Measurements from ENCODE around the gene MFRP. TPM values are rescaled to one million over a fixed set of nuclear protein-coding genes. Genes with fewer than 3 reads are reported as not detected.

Gene MFRP
- total and polyA plus RNA-seq, 10 donors, result 0.02 to 0.16 (median 0.03) TPM; not detected in 6

DNA sequence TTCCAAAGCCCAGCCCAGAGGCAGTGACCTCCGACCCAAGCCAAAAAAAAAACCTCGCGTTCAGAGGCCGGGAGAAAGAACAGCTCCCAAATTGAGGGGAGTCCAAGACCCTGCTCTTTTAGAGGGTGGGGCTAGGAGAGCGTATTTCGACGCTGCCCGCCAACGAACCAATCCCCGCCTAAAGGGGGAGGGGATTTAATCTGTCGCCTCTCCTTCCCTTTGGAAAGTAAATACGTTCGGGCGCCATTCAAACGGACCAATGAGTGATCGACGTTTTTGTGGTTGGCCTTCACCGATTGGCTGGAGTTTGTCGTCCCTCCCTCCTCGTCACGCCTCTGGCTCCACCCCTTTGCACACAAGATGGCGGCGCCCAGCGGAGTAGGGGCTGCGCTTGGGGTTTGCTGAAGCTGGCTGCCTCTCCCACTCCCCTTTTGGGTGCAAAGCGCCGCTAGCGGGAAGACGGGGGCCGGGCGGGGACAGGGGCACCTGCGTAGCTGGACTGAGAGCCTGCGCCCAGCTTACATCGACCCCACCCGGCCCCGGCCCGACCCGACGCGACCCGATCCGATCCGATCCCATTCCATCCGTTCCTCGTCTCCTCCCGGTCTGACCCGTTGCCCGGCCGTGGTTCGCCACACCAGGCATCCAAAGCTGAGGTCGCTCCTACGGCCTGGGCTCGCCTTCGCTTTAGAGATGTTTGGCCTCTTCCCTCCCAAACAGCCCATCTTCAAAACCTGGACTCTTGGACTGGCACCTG, 12.2 kb downstream of the MFRP start, which contains the start of gene RNF26:
Gene RNF26, plus strand, starts transcription at position 354 of the 757 bp plus-strand sequence. CDS start 596 bp downstream, outside the sequence.
- 0 to 1% (median 0%) methylated on average over 42 to 54 of the region's 54 CpGs for WGBS, 5 donors

DNA sequence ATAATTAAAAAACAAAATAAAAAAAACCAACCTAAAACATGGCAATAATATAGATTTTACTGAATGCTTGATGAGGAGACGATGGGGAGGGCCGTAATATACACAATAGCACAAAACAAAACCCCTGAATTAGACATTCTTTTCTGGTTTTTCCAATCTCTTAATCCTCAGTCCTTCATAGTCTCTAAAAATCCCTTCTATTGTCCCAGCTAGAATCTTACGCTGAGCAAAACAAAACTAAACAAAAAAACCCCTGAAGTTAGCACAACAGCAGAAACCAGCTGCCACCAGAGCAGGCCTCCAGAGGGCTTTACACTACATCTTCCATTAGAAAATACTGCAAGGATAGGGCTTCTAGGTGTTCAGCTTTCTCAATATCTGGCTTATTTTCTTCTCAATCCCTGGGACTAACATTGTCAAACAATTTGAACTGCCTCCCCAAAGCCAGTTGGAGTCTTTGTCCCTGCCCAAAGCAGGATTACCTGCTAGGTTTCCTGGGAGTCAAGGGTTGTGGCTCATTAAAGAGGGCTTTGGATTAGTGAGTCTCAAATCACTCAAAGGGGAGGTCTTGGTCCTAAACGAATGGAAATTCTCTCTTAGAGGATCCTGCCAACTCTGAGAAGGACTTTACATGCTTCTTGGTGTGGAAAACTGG, 14.3 kb downstream of the MFRP start:
- H3K4me3 ChIP-seq, result no peak overlapping the region
- WGBS, 5 donors, result 78 to 84% (median 82%) methylated on average over 4 of the region's 4 CpGs
- H3K4me1 ChIP-seq, result peaks cover 10 to 46% (median 28%) of the 10 kb centered on the region in 6 donors
- H3K36me3 ChIP-seq, result peaks cover 0 to 16% (median 8%) of the 10 kb centered on the region in 6 donors
- no peak for DNase-seq
- H3K27ac ChIP-seq, result no peak overlapping the region
- intact Hi-C loops (cut with DNase I; ENCODE audit: low total_unique reads), result no loop called here
- no peaks in the 10 kb centered on the region for H3K9me3 ChIP-seq
- no peak for TF ChIP-seq POLR2A (IDR thresholded peaks at IDR 0.05)
- TF ChIP-seq, protein P1, sequence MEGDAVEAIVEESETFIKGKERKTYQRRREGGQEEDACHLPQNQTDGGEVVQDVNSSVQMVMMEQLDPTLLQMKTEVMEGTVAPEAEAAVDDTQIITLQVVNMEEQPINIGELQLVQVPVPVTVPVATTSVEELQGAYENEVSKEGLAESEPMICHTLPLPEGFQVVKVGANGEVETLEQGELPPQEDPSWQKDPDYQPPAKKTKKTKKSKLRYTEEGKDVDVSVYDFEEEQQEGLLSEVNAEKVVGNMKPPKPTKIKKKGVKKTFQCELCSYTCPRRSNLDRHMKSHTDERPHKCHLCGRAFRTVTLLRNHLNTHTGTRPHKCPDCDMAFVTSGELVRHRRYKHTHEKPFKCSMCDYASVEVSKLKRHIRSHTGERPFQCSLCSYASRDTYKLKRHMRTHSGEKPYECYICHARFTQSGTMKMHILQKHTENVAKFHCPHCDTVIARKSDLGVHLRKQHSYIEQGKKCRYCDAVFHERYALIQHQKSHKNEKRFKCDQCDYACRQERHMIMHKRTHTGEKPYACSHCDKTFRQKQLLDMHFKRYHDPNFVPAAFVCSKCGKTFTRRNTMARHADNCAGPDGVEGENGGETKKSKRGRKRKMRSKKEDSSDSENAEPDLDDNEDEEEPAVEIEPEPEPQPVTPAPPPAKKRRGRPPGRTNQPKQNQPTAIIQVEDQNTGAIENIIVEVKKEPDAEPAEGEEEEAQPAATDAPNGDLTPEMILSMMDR (IDR thresholded peaks at IDR 0.05 in 8 of 11, conservative IDR thresholded peaks at IDR 0.05 in 3 of 11), result no peak
- no peak for TF ChIP-seq POLR2AphosphoS5 (IDR thresholded peaks at IDR 0.05)
- no peaks in the 10 kb centered on the region for H3K27me3 ChIP-seq (replicated peaks in 1 of 7)

More for the DNA sequence above, 12.2 kb downstream of the MFRP start, which contains the start of gene RNF26:
- peaks cover 0 to 18% (median 8%) of the 10 kb centered on the region in 6 donors for H3K36me3 ChIP-seq
- peak within 1 kb of the TSS; percentile 81 to 99 (median 94) for H3K4me3 ChIP-seq
- H3K27ac ChIP-seq, result peak within 1 kb of the TSS; percentile 66 to 91 (median 84)
- TF ChIP-seq POLR2A (IDR thresholded peaks at IDR 0.05), result no peak
- TF ChIP-seq, protein P1 (IDR thresholded peaks at IDR 0.05 in 8 of 11, conservative IDR thresholded peaks at IDR 0.05 in 3 of 11), result peak in 1 of 11 experiments; percentile 7
- TF ChIP-seq POLR2AphosphoS5 (IDR thresholded peaks at IDR 0.05), result peak; percentile 89 to 93 (median 91)
- H3K9me3 ChIP-seq, result no peaks in the 10 kb centered on the region
- peaks cover 0 to 11% (median 2%) of the 10 kb centered on the region in 7 donors for H3K27me3 ChIP-seq (replicated peaks in 1 of 7)
- H3K4me1 ChIP-seq, result peaks cover 19 to 67% (median 48%) of the 10 kb centered on the region in 6 donors
- peak; percentile 94 for DNase-seq
- intact Hi-C loops (cut with DNase I; ENCODE audit: low total_unique reads), result no loop called here

DNA sequence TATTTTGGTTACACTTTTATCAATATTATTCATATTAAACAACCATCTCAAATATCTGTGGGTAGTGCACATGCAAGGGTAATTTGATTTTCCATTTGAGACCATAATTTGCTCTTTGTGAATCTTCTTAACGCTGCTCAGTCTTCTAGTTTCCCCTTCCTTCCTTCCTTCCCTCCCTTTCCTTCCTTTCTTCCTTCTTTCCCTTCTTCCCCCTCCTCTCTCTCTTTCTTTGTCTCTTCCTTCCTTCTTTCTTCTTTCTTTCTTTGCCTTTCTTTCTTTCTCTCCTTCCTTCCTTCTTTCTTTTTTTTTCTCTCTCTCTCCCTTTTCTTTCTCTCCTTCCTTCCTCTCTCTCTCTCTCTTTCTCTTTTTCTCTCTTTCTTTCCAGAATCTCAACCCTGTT, 16.3 kb downstream of the MFRP start:
- 11 to 31% (median 21%) methylated on average over 1 of the region's 1 CpG for WGBS, 5 donors
- Histone ChIP-seq H3K27me3 (replicated peaks in 1 of 7) (no peaks in the 10 kb centered on the region), H3K4me1 (peaks cover 7 to 28% (median 16%) of the 10 kb centered on the region in 6 donors), H3K9me3 (no peaks in the 10 kb centered on the region), H3K27ac (no peak overlapping the region), H3K4me3 (no peak overlapping the region), H3K36me3 (no peaks in the 10 kb centered on the region)
- intact Hi-C loops (cut with DNase I; ENCODE audit: low total_unique reads), result no loop called here
- TF ChIP-seq POLR2A (IDR thresholded peaks at IDR 0.05) (no peak), POLR2AphosphoS5 (IDR thresholded peaks at IDR 0.05) (no peak)
- TF ChIP-seq, protein P1 (IDR thresholded peaks at IDR 0.05 in 8 of 11, conservative IDR thresholded peaks at IDR 0.05 in 3 of 11), result no peak
- no peak for DNase-seq

DNA sequence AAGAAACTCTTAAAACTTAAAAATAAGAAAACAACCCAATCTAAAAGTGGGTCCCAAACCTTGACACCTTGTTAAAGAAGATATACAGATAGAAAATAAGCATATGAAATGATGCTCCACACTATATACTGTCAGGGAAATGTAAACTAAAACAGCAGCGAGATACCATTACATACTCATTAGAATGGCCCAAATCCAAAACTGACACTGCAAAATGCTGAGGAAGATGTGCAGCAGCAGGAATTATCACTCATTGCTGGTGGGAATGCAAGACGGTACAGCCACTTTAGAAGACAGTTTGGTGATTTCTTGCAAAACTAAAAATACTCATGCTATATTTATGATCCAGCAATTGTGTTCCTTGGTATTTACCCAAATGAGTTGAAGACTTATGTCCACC, 17.2 kb downstream of the MFRP start:
- Histone ChIP-seq H3K27ac (no peak overlapping the region), H3K9me3 (no peaks in the 10 kb centered on the region), H3K36me3 (no peaks in the 10 kb centered on the region), H3K4me1 (peaks cover 3 to 21% (median 10%) of the 10 kb centered on the region in 6 donors), H3K4me3 (no peak overlapping the region), H3K27me3 (replicated peaks in 1 of 7) (no peaks in the 10 kb centered on the region)
- WGBS, 5 donors, result 78 to 90% (median 89%) methylated on average over 2 of the region's 2 CpGs
- DNase-seq, result no peak
- TF ChIP-seq POLR2AphosphoS5 (IDR thresholded peaks at IDR 0.05) (no peak), POLR2A (IDR thresholded peaks at IDR 0.05) (no peak)
- TF ChIP-seq, protein P1 (IDR thresholded peaks at IDR 0.05 in 8 of 11, conservative IDR thresholded peaks at IDR 0.05 in 3 of 11), result no peak
- intact Hi-C loops (cut with DNase I; ENCODE audit: low total_unique reads), result no loop called here
